SK-N-SH treated with all-trans-retinoic acid at 6 μM for 48 hours (cell line): Measurements from ENCODE around the gene TRMT10A.

Experiments used
- ARNTL ChIP-seq: fragments of 450-650 bp; formaldehyde crosslinking; IDR thresholded peaks from 2 replicates; pipeline ENCODE4 v1.5.0; 2020; ENCODE audit warnings: low read depth, mild to moderate bottlenecking, moderate library complexity, borderline replicate concordance
- CREB5 ChIP-seq: fragments of 250-450 bp; sonication (Bioruptor Pico); IDR thresholded peaks from 2 replicates; pipeline ENCODE4 v1.5.1; 2020; ENCODE audit warnings: low read depth, mild to moderate bottlenecking, moderate library complexity
- CSDC2 ChIP-seq: fragments of 250-450 bp; sonication (Bioruptor Pico); IDR thresholded peaks from 2 replicates; pipeline ENCODE4 v1.5.0; 2020; ENCODE audit warnings: mild to moderate bottlenecking, moderate library complexity
- ESRRG ChIP-seq: fragments of 250-450 bp; sonication (Bioruptor Pico); IDR thresholded peaks from 2 replicates; pipeline ENCODE4 v1.6.1; 2021; ENCODE audit warnings: mild to moderate bottlenecking
- ISL1 ChIP-seq: fragments of 250-450 bp; sonication (Bioruptor Pico); IDR thresholded peaks from 2 replicates; pipeline ENCODE4 v2.1.2; 2022; ENCODE audit warnings: mild to moderate bottlenecking, moderate library complexity
- OSR1 ChIP-seq: fragments of 250-450 bp; sonication (Bioruptor Pico); IDR thresholded peaks from 2 replicates; pipeline ENCODE4 v1.8.0; 2022; ENCODE audit warnings: moderate library complexity, mild to moderate bottlenecking, inconsistent platforms
- PPARA ChIP-seq: fragments of 250-450 bp; sonication (Bioruptor Pico); IDR thresholded peaks from 2 replicates; pipeline ENCODE4 v1.5.0; 2020; ENCODE audit warnings: mild to moderate bottlenecking, borderline replicate concordance
- ZFP3 ChIP-seq: fragments of 250-450 bp; sonication (Bioruptor Pico); IDR thresholded peaks from 2 replicates; pipeline ENCODE4 v1.5.0; 2020; ENCODE audit warnings: mild to moderate bottlenecking, moderate library complexity
- ZNF565 ChIP-seq: fragments of 450-650 bp; formaldehyde crosslinking; conservative IDR thresholded peaks from 2 replicates; pipeline ENCODE4 v1.5.0; 2020; ENCODE audit warnings: low read depth, mild to moderate bottlenecking, moderate library complexity
- ZNF8 ChIP-seq: fragments of 450-650 bp; formaldehyde crosslinking; IDR thresholded peaks from 2 replicates; pipeline ENCODE4 v1.5.0; 2020; ENCODE audit warnings: mild to moderate bottlenecking, moderate library complexity
- TF ChIP-seq, protein P1 (sequence below): fragments of 250-450 bp; sonication (Bioruptor Pico); IDR thresholded peaks from 2 replicates; pipeline ENCODE4 v1.8.0; 2020; ENCODE audit warnings: mild to moderate bottlenecking, moderate library complexity, borderline replicate concordance
- TF ChIP-seq, protein P2 (sequence below): fragments of 250-450 bp; sonication (Bioruptor Pico); IDR thresholded peaks from 2 replicates; pipeline ENCODE4 v1.5.0; 2020; ENCODE audit warnings: mild to moderate bottlenecking, moderate library complexity
- TF ChIP-seq, protein P3 (sequence below): fragments of 250-450 bp; sonication (Bioruptor Pico); IDR thresholded peaks from 2 replicates; pipeline ENCODE4 v1.5.1; 2021; ENCODE audit warnings: mild to moderate bottlenecking, moderate library complexity

DNA sequence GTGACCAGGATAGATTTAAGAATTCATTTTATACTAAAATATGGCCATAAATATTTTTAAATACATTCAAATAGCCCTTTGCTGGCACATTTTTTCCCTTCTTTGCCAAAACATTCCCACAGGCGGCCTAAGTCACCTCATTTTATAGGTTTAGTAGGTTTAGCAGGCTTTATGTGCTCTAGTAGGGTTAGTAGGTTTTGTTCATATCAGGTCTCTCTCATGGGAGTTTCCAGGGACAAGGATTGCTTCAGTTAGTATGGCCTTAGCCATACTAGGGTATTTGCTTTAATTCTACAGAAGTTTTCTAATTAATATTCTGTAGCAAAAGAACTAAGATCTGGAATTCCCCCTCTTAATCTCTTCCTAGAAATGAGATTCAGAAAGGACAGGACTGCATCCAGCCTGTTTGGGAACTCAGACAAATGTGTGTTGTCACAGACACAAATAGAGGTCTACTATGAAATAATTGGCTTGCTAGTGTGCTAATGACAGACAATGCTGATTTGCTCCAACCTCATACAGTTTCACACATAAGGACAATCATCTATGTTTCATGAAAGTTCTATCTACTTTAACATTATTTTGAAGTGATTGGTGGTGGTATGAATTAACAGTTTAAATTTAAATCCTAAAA lies 10.0 kb upstream of the TRMT10A start:
- TF ChIP-seq CREB5 (CRISPR knock-in tag) (no peak), CSDC2 (no peak), PPARA (CRISPR knock-in tag) (no peak), ZNF565 (CRISPR knock-in tag) (no peak), ZFP3 (CRISPR knock-in tag) (no peak), ARNTL (CRISPR knock-in tag) (no peak), ISL1 (CRISPR knock-in tag) (no peak), ZNF8 (no peak), OSR1 (no peak), ESRRG (CRISPR knock-in tag) (no peak)
- TF ChIP-seq, protein P1, sequence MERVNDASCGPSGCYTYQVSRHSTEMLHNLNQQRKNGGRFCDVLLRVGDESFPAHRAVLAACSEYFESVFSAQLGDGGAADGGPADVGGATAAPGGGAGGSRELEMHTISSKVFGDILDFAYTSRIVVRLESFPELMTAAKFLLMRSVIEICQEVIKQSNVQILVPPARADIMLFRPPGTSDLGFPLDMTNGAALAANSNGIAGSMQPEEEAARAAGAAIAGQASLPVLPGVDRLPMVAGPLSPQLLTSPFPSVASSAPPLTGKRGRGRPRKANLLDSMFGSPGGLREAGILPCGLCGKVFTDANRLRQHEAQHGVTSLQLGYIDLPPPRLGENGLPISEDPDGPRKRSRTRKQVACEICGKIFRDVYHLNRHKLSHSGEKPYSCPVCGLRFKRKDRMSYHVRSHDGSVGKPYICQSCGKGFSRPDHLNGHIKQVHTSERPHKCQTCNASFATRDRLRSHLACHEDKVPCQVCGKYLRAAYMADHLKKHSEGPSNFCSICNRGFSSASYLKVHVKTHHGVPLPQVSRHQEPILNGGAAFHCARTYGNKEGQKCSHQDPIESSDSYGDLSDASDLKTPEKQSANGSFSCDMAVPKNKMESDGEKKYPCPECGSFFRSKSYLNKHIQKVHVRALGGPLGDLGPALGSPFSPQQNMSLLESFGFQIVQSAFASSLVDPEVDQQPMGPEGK (CRISPR knock-in tag), result no peak
- TF ChIP-seq, protein P2, sequence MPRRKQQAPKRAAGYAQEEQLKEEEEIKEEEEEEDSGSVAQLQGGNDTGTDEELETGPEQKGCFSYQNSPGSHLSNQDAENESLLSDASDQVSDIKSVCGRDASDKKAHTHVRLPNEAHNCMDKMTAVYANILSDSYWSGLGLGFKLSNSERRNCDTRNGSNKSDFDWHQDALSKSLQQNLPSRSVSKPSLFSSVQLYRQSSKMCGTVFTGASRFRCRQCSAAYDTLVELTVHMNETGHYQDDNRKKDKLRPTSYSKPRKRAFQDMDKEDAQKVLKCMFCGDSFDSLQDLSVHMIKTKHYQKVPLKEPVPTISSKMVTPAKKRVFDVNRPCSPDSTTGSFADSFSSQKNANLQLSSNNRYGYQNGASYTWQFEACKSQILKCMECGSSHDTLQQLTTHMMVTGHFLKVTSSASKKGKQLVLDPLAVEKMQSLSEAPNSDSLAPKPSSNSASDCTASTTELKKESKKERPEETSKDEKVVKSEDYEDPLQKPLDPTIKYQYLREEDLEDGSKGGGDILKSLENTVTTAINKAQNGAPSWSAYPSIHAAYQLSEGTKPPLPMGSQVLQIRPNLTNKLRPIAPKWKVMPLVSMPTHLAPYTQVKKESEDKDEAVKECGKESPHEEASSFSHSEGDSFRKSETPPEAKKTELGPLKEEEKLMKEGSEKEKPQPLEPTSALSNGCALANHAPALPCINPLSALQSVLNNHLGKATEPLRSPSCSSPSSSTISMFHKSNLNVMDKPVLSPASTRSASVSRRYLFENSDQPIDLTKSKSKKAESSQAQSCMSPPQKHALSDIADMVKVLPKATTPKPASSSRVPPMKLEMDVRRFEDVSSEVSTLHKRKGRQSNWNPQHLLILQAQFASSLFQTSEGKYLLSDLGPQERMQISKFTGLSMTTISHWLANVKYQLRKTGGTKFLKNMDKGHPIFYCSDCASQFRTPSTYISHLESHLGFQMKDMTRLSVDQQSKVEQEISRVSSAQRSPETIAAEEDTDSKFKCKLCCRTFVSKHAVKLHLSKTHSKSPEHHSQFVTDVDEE (CRISPR knock-in tag), result no peak
- TF ChIP-seq, protein P3, sequence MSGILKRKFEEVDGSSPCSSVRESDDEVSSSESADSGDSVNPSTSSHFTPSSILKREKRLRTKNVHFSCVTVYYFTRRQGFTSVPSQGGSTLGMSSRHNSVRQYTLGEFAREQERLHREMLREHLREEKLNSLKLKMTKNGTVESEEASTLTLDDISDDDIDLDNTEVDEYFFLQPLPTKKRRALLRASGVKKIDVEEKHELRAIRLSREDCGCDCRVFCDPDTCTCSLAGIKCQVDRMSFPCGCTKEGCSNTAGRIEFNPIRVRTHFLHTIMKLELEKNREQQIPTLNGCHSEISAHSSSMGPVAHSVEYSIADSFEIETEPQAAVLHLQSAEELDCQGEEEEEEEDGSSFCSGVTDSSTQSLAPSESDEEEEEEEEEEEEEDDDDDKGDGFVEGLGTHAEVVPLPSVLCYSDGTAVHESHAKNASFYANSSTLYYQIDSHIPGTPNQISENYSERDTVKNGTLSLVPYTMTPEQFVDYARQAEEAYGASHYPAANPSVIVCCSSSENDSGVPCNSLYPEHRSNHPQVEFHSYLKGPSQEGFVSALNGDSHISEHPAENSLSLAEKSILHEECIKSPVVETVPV (CRISPR knock-in tag), result no peak
